Measurements from ENCODE around the gene CHST15.

CHST15 gene

GRCh38 chr10:124063750-124064603, 29.4 kb downstream of the CHST15 start:
- no peak for DNase-seq

DNA sequence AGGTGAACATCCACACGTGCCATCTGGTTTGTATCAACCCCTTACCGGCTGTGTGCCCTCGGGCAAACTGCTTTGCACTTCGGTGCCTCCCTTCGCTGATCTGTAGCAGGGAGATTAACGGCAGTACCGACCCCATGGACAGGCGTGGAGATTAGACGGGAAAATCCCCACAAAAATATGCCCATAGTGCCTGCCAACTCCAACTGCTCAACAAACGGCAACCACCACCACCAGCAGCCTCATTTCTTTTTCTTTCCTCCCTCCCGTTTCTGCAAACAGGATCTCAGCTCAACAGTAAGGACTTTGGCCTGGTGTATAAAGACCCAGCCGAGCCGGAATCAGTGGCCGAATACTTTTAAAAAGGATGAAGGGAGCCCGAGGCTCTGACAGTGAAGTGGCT, 31.0 kb downstream of the CHST15 start:
- DNase-seq, result no peak

- no peak for DNase-seq
These were observed 32.4 kb downstream of the CHST15 start for GRCh38 chr10:124061030-124061429.

GRCh38 chr10:124060148-124060720, 33.2 kb downstream of the CHST15 start:
- DNase-seq, result no peak

DNA sequence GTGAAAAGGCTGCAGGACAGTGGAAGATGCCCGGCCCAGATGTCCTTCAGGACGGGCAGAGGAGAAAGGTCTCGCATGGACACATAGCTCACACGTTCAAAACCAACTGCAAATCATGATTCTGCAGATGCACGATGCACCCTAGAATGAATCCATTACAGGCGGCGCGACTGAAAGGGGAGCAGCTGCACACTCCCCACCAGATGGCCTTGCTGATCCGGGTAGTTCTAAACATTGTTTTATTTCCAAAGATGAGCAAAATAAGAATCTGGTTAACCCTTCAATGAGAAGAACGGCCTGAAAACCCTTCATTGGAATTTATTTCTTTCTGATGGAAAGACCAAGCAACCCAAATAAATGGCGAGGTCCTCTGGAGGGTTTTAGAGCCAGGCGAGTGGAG, 33.8 kb downstream of the CHST15 start:
- no peak for DNase-seq

- DNase-seq, result no peak
These were observed 34.9 kb downstream of the CHST15 start for GRCh38 chr10:124058346-124059003.

GRCh38 chr10:124057601-124058000, 35.8 kb downstream of the CHST15 start:
- no peak for DNase-seq

GRCh38 chr10:124056337-124056980, 36.9 kb downstream of the CHST15 start:
- no peak for DNase-seq

DNA sequence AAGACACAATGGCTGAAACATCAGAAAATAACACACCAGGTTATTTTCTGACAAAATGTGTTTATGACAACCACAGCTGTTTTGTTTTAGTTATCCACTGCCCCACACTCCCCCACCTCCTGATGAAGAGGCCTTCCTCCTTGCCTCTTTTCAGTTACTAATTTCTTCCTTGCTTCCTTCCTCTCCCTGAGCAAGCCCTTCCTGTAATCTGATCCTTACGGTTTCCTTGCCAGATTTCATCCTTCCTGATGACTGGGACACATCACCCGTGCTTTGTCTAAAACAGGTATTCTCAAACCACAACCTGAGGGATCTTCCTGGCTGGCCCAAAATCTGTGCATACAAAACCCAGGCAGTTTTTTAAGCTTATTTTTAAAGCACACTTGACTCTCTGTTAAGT, 39.4 kb downstream of the CHST15 start:
- DNase-seq, result no peak

DNA sequence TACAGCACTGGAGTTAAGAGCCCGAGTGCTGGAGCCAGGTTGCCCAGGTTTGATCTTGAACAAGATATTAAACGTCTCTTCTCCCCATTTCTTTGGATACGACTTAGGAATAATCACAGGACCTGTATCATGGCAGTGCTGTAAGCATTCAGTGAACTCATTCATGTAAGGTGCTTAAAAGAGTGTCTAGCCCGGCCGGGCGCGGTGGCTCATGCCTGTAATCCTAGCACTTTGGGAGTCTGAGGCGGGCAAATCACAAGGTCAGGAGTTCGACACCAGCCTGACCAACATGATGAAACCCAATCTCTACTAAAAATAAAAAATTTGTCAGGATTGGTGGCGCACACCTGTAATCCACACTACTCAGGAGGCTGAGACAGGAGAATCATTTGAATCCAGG, 40.8 kb downstream of the CHST15 start:
- DNase-seq, result no peak

DNA sequence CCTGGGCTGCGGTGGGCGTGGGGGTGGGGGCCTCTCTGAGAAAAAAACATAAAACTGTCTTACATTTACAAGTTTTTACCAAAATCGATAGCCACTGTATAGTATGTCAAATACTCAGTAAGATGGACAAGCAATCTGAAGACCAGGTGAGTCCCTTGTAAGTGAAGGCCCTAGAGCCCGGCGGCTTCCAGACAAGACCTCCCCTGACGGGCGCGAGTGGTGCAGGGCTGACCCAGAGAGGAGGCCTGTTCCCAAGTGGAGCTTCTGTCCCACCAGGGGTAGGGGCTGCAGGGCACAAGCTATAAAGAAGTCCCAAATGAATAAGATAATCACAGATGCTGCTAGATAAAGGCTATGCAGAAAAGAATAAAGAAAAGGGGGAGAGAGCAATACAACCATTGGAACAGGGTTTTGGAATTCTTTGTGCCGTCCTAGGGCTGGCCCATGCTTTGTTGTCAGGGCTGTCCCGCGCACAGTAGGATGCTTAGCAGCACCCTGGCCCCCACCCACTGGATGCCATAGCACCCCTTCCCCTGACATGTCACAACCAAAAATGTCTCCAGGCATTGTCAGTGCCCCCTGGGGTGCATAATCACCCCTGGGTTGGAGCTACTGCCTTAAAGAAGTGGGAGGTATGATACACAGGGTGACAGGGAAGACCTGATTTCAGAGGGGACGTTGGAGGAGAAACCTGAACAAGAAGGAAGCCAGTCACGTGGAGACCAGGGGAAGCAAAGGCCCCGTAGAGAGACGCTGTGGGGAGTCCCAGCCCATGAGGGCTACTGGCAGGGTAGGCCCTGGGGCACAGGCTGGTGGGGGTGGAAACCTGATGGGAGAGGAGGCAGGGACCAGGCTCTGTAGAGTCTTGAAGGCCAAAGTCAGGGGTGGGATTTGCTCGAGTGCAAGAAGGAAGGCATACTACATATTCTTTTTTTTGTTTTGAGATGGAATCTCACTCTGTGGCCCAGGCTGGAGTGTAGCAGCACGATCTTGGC, 43.1 kb downstream of the CHST15 start:
- DNase-seq, result no peak

- DNase-seq, result no peak
These were observed 43.9 kb downstream of the CHST15 start for GRCh38 chr10:124049484-124049883.

- no peak for DNase-seq
These were observed 44.8 kb downstream of the CHST15 start for GRCh38 chr10:124048371-124049290.

DNA sequence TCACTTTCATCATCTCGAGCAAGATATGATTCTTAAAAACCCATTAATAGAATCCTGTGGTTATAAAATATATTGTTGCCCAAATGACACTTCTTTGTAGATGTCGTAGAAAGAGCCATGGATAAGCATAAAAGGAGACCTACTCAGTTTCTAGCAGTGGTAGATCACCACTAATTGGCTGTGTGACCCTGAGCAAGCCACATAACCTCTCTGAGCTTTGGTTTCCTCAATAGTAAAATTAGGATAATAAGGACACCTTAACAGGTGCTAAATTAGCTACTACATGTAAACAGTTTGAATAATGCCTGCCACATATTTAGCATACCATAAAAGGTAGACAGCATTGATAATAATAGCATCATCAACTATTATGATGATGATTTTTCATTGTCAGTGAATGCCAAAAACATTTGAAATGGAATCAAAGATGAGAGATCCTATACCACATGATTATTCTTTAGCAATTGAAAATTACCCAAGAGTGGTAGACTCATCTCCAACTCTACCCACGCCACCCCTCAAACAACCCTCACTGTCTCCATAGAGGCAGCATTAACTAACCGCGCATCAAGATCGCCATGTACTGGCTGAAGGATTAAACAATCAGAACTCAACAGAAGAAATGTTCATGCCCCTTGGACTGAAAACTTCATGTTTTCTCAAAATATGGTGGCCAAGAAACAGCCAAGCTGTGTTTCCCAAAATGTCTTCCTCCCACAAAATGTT, 45.8 kb downstream of the CHST15 start:
- DNase-seq, result no peak

- DNase-seq, result no peak
These were observed 47.5 kb downstream of the CHST15 start for GRCh38 chr10:124045801-124046355.

DNA sequence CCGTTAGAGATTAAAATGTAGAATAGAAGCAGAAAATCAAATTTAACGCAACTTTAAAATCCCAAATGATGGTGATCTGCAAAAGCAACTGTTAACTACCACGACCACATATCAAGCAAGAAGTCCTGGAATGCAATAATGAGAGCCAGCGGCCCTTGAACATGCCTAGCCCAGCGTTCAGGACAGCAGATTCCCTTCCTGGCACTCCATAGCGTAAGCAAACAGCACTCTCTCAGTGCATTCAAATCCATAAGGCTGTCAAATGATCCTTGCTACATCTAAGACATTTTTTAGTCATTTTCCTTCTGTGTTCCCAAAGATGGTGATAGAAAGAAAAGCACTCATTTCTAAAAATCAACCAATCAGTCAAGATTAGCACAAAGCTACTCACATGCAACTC, 48.1 kb downstream of the CHST15 start:
- DNase-seq, result no peak

GRCh38 chr10:124044143-124044862, 49.1 kb downstream of the CHST15 start:
- no peak for DNase-seq

GRCh38 chr10:124043310-124044142, 49.9 kb downstream of the CHST15 start:
- no peak for DNase-seq

All from NCI-H2081 treated with DMSO at 0.1 percent for 48 hours (cell line).